Duodenal mucosa (tissue), 2 donors: ENCODE data around the gene ZFAND3.

Experiments used
- H3K27ac ChIP-seq: one replicate; pipeline ENCODE4 v1.7.0; 2013; ENCODE audit warnings: low read depth, low read length
- H3K27me3 ChIP-seq, 2 donors: one replicate each; pipeline ENCODE4 v1.7.0; 2013; ENCODE audit warnings: low read length in 2 of 2, control low read depth in 1 of 2; ENCODE audit not compliant: insufficient read depth in 2 of 2, control insufficient read depth in 1 of 2
- H3K36me3 ChIP-seq, 2 donors: one replicate each; pipeline ENCODE4 v1.7.0; 2013; ENCODE audit warnings: low read length in 2 of 2, control low read depth in 1 of 2; ENCODE audit not compliant: insufficient read depth in 2 of 2, control insufficient read depth in 1 of 2
- H3K4me1 ChIP-seq, 2 donors: one replicate each; pipeline ENCODE4 v1.7.0; 2013; ENCODE audit warnings: low read length in 2 of 2, control low read depth in 1 of 2; ENCODE audit not compliant: insufficient read depth in 2 of 2, control insufficient read depth in 1 of 2
- H3K4me3 ChIP-seq, 2 donors: one replicate each; pipeline ENCODE4 v1.7.0; 2013; ENCODE audit warnings: low read length in 2 of 2, low read depth in 1 of 2
- H3K9ac ChIP-seq, 2 donors: one replicate each; pipeline ENCODE4 v1.7.0; 2013; ENCODE audit warnings: low read length in 2 of 2, low read depth in 1 of 2
- H3K9me3 ChIP-seq, 2 donors: one replicate each; pipeline ENCODE4 v1.7.0; 2013; ENCODE audit warnings: low read length in 2 of 2, control low read depth in 1 of 2; ENCODE audit not compliant: control insufficient read depth in 1 of 2

ZFAND3 gene

GRCh38 chr6:37861452-37861851 is 41.9 kb downstream of the ZFAND3 start:
- H3K9ac ChIP-seq = no peak overlapping the region
- no peaks in the 10 kb centered on the region for H3K27me3 ChIP-seq
- H3K36me3 ChIP-seq = no peaks in the 10 kb centered on the region
- H3K4me1 ChIP-seq = peaks cover 6 to 11% of the 10 kb centered on the region in 2 donors
- no peak overlapping the region for H3K4me3 ChIP-seq
- no peak overlapping the region for H3K27ac ChIP-seq
- no peaks in the 10 kb centered on the region for H3K9me3 ChIP-seq

GRCh38 chr6:37862430-37862829 is 42.9 kb downstream of the ZFAND3 start:
- H3K27ac ChIP-seq = no peak overlapping the region
- no peaks in the 10 kb centered on the region for H3K27me3 ChIP-seq
- no peak overlapping the region for H3K9ac ChIP-seq
- no peaks in the 10 kb centered on the region for H3K9me3 ChIP-seq
- no peak overlapping the region for H3K4me3 ChIP-seq
- peaks cover 11 to 21% of the 10 kb centered on the region in 2 donors for H3K4me1 ChIP-seq
- H3K36me3 ChIP-seq = no peaks in the 10 kb centered on the region

- Histone ChIP-seq H3K36me3 (no peaks in the 10 kb centered on the region), H3K4me1 (peaks cover 11 to 25% of the 10 kb centered on the region in 2 donors), H3K4me3 (no peak overlapping the region), H3K9ac (no peak overlapping the region), H3K27me3 (no peaks in the 10 kb centered on the region), H3K9me3 (no peaks in the 10 kb centered on the region), H3K27ac (no peak overlapping the region)
These were observed 43.5 kb downstream of the ZFAND3 start for GRCh38 chr6:37862992-37863391.

GRCh38 chr6:37864250-37864649 is 44.7 kb downstream of the ZFAND3 start:
- Histone ChIP-seq H3K4me3 (no peak overlapping the region), H3K27ac (no peak overlapping the region), H3K9me3 (no peaks in the 10 kb centered on the region), H3K27me3 (no peaks in the 10 kb centered on the region), H3K9ac (no peak overlapping the region), H3K36me3 (no peaks in the 10 kb centered on the region), H3K4me1 (peaks cover 11 to 33% of the 10 kb centered on the region in 2 donors)

GRCh38 chr6:37865504-37865903 is 46.0 kb downstream of the ZFAND3 start:
- Histone ChIP-seq H3K36me3 (no peaks in the 10 kb centered on the region), H3K4me1 (peaks cover 11 to 33% of the 10 kb centered on the region in 2 donors), H3K9ac (no peak overlapping the region), H3K9me3 (no peaks in the 10 kb centered on the region), H3K4me3 (no peak overlapping the region), H3K27me3 (no peaks in the 10 kb centered on the region), H3K27ac (no peak overlapping the region)

- H3K9me3 ChIP-seq = no peaks in the 10 kb centered on the region
- H3K4me3 ChIP-seq = no peak overlapping the region
- no peaks in the 10 kb centered on the region for H3K27me3 ChIP-seq
- H3K36me3 ChIP-seq = no peaks in the 10 kb centered on the region
- no peak overlapping the region for H3K27ac ChIP-seq
- no peak overlapping the region for H3K9ac ChIP-seq
- H3K4me1 ChIP-seq = peaks cover 11 to 33% of the 10 kb centered on the region in 2 donors
These were observed 47.3 kb downstream of the ZFAND3 start for GRCh38 chr6:37866590-37867507.

GRCh38 chr6:37867756-37868446 is 48.4 kb downstream of the ZFAND3 start:
- Histone ChIP-seq H3K27ac (no peak overlapping the region), H3K9me3 (no peaks in the 10 kb centered on the region), H3K9ac (no peak overlapping the region), H3K4me1 (peaks cover 11 to 32% of the 10 kb centered on the region in 2 donors), H3K4me3 (no peak overlapping the region), H3K27me3 (no peaks in the 10 kb centered on the region), H3K36me3 (no peaks in the 10 kb centered on the region)

- H3K9me3 ChIP-seq = no peaks in the 10 kb centered on the region
- H3K36me3 ChIP-seq = no peaks in the 10 kb centered on the region
- H3K9ac ChIP-seq = no peak overlapping the region
- H3K27ac ChIP-seq = no peak overlapping the region
- H3K4me3 ChIP-seq = no peak overlapping the region
- H3K27me3 ChIP-seq = no peaks in the 10 kb centered on the region
- H3K4me1 ChIP-seq = peaks cover 11 to 30% of the 10 kb centered on the region in 2 donors
These were observed 48.9 kb downstream of the ZFAND3 start for GRCh38 chr6:37868447-37868825.

GRCh38 chr6:37871616-37872372 is 52.3 kb downstream of the ZFAND3 start:
- H3K4me1 ChIP-seq = peaks cover 5 to 19% of the 10 kb centered on the region in 2 donors
- no peaks in the 10 kb centered on the region for H3K36me3 ChIP-seq
- no peak overlapping the region for H3K4me3 ChIP-seq
- no peak overlapping the region for H3K9ac ChIP-seq
- no peak overlapping the region for H3K27ac ChIP-seq
- H3K27me3 ChIP-seq = no peaks in the 10 kb centered on the region
- no peaks in the 10 kb centered on the region for H3K9me3 ChIP-seq

- no peaks in the 10 kb centered on the region for H3K27me3 ChIP-seq
- no peak overlapping the region for H3K9ac ChIP-seq
- no peaks in the 10 kb centered on the region for H3K36me3 ChIP-seq
- H3K4me3 ChIP-seq = no peak overlapping the region
- H3K27ac ChIP-seq = no peak overlapping the region
- no peaks in the 10 kb centered on the region for H3K9me3 ChIP-seq
- peaks cover 6 to 13% of the 10 kb centered on the region in 2 donors for H3K4me1 ChIP-seq
These were observed 52.8 kb downstream of the ZFAND3 start for GRCh38 chr6:37872373-37872745.
